GM19452 (cell line): ENCODE data around the gene MRPS26.
"Not testable (repeated sequence)": the region's sequence is repeated elsewhere in the genome, so short reads cannot be mapped to it uniquely, and the experiment has no call there.

ENCODE experiments used
- ATAC-seq: cut with Tn5 transposase; IDR thresholded peaks from one replicate; pipeline ENCODE4 v1.9.1; 2021; ENCODE audit not compliant: unreplicated experiment

The MRPS26 gene

DNA sequence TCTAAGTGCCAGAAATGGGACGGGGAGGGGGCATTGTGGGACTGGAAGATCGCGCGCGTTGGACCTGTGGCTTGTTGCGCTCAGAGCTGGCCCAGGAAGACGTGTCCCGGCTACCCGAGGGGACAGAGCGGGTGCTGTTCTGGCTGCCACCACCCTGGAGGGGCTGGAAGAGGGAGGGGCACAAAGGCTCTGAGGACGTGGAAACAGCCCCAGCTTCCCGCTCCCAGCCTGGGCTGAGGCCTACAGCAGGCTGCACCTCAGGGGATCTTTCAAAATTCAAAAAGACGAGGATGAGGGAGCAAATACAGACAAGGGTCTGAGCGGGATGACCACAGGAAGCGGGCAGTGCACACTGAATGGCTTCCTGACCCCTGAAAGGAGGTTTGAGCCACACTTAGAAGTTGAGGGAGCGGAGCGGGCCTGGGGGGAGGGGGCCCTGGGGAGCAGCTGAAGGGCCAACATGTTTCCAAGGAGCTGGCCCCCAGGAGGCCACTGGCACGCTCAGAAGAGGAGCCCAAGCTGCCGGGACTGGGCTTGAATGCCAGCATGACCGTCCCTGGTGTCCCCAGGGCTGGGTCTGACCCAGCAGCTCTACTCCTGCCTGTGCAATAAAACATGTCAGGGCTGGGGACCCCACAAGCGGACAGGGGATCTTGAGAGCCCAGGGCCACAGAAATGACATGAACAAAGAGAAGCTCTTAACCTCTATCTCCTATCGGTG, 26.8 kb downstream of the MRPS26 start:
- no peak for ATAC-seq

- ATAC-seq, result not testable (repeated sequence)
Observed at GRCh38 chr20:3073251-3073643, 27.4 kb downstream of the MRPS26 start.

- no peak for ATAC-seq
Observed at GRCh38 chr20:3074812-3075211, 29.0 kb downstream of the MRPS26 start.

DNA sequence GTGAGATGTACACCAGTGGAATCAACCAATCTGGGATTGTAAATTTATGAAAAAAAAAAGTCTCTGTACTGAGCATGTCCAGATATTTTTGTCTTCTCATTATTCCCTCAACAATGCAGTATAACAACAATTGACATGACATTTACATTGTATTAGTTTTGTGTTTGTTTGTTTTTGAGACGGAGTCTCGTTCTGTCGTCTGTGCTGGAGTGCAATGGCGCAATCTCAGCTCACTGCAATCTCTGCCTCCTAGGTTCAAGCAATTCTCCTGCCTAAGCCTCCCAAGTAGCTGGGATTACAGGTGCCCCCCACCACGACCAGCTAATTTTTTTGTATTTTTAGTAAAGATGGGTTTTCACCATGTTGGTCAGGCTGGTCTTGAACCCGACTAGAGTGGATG, 29.5 kb downstream of the MRPS26 start:
- ATAC-seq, result not testable (repeated sequence)

GRCh38 chr20:3077618-3078134, 31.8 kb downstream of the MRPS26 start:
- no peak for ATAC-seq

GRCh38 chr20:3080939-3081388, 35.1 kb downstream of the MRPS26 start:
- no peak for ATAC-seq

DNA sequence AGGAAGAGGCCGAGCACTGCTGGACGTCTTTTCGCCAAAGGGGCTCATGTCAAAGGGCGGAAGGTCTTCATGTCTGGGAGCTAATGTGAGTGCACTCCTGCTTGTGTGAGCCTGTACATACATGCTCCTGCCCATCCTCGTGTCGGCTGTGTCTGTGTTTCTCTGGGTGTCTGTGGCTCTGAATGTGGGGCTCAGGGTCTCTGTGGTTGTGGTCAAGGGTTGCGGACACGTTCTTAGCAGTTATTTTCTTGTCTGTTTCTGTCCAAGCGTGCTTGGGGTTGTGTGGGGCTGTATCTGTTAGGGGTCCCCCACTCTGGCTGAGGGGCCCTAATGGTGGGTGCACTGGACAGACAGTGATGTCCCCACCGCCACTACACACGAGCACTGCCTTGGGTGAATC, 35.8 kb downstream of the MRPS26 start:
- ATAC-seq, result no peak

GRCh38 chr20:3082306-3082951, 36.6 kb downstream of the MRPS26 start:
- ATAC-seq, result no peak

GRCh38 chr20:3082955-3083952, 37.4 kb downstream of the MRPS26 start:
- no peak for ATAC-seq

DNA sequence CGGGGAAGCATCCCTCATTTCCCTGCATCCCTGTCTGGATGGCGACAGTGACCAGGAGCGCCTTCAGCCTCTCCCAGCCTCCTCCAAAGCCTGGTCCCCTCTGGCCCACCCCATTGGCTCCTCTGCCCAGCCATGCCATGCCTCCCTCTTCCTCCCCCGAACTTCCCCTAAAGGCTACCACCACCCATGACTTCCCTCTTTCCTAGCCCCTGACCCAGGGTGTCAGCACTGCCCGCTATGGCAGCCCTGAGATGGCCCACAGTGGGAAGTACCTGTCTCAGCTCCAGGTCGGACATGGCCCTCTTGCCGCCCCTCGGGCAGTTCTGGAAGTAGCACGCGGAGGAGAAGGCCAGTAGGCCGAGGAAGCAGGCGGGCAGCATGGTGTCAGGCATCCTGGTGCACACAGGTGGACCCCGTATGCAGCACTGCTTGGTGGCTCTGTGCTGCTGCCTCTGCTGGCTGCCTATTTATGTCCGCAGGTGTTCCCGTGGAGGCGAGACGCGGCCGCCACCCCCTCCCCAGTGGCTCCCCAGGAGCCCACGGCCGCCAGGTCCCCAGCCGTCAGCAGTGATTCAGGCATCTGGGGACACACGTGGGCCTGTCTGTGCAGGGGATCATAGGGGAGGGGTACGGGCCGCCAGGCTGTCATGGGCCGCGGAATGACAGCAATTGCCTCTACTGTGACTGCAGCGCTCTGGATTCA, 38.6 kb downstream of the MRPS26 start, which contains the start of gene AVP:
Gene AVP, minus strand, starts transcription at position 442 of the 703 bp plus-strand sequence. Its CDS starts 50 bp downstream, at position 392.
- no peak for ATAC-seq

GRCh38 chr20:3084986-3085360, 39.1 kb downstream of the MRPS26 start:
- no peak for ATAC-seq

DNA sequence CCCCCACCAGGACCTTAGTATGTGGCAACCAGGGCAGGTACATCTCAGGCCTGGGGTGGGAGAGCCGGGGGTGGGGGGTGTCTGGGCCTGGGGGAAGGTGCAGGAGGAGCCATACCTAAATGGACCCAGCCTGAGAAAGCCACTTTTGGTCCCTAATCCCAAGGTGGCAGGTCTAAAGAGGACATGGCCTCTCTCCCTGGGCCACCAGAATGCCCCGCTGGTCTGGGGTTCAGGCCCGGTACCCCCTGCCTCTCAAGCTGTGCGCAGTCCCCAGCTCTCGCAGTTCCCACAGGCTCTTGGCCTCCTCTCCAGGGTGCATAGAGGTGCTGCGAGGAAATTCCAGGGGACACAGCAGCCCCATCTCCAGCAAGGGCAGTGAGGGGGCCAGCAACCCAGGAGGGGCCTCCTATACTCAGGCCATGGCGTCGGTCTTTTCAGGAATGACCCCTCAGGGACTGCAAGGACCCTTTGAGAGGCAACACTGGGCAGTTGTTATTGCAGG, 39.8 kb downstream of the MRPS26 start:
- no peak for ATAC-seq

DNA sequence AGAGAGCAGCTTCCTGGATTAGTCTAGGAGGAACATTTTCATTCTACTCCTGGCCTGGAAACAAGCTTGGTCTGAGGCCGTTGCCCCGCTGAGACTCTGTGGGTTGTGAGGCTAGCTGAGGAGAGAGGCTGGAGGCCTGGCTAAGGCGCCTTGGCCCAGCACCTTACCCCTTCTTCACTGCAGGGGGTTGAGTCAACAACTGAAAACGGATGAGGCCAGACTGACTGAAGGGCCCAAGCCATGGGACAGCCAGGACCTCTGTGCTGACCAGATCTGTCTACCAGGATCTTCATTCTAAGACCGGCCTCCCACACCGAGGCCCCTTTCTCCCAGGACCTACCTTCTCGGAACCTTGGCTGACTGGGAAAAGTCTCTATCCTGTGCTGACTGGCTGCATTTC, 42.2 kb downstream of the MRPS26 start:
- ATAC-seq, result no peak

DNA sequence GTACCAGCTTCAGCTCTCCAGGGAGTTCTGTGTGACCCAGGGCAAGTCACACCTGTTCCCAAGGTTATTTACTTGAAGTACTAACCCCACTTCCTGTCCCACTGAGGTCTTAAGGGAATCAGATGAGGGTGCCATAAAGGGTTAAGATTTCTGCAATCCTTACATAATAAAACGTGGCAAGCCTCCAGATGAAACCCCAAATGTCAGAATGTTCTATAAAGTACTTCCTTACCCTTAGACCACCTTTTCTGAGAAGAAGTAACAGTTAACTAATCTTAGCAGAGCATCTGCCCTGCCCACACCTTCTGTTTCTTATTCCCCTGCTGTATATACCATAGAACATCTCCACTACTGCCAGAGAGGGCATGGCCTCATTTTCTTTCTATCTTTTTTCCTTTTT, 44.7 kb downstream of the MRPS26 start:
- ATAC-seq, result no peak

- ATAC-seq, result no peak
Observed at GRCh38 chr20:3092611-3093379, 46.9 kb downstream of the MRPS26 start.

DNA sequence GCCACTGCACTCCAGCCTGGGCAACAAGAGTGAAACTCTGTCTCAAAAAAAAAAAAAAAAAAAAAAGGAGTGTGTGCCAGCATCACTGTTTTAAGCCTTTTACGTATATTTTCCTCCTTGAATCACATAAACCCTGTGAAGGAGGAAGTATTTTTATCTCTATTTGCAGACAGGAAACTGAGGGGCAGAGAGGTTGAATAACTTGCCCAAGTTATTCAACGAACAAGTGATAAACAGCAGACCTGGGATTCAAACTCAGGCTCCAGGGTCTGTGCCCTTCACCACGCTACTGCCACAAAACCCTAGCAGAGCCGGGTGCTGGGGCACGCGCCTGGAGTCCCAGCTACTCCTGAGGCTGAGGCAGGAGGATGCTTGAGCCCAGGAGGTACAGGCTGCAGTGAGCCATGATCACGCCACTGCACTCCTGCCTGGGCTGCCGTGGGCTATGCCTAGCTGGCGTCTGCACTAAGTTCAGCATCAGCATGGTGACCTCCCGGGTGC, 48.1 kb downstream of the MRPS26 start:
- ATAC-seq, result no peak

DNA sequence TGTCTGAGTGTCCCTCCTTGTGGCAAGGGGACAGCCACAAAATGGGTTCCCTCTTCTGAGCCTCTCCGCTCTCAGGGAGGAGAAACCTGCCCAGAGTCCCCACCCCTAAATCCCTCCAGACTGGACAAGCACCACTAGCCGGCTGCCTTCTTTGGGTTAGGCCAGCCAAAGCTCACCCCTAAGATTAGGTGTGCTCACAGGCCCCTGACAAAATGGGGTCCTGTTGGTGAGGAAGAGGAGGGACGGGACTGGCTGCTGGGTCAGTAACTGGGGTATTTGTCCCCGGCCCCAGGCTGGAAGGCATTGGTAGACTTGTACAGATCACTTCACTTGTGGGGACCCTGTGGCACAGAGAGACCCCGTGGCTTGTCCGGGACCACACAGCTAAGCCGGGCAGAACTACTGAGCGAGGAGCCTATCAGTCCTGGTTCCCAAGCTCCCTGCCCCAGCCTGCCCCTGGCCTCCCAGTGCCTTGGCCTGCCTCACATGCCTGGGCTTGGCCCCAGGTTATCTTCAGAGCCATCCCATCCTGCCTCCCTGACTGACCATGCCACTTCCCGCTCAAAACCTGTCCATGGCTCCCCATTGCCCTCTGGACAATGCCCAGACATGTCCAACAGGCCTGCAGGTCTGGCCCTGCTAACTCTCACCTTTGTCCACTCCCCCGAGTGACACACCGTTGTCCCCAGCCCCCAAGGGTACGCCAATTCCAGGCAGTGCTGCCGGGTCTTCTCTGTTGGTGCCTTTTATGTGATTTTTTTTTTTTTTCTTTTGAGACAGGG, 49.2 kb downstream of the MRPS26 start:
- ATAC-seq, result no peak
